Activated CD4-positive, CD25-positive, alpha-beta regulatory T cell treated with anti-CD3 and anti-CD28 coated beads, Interleukin-2, amount 50 U/mL, for 24 hours (primary cell): ENCODE measurements around the gene KLK8.
A peak's percentile ranks its signal among the peaks of the same experiment; 100 is the strongest.
"Not testable (repeated sequence)": the region's sequence is repeated elsewhere in the genome, so short reads cannot be mapped to it uniquely, and the experiment has no call there.

Experiments
- ATAC-seq, 2 donors: fragments of 150-1000 bp; cut with Tn5 transposase; one replicate each; pipeline ENCODE4 v1.10.0; 2021; ENCODE audit warnings: mild to moderate bottlenecking in 1 of 2, moderate library complexity in 1 of 2

KLK8 gene

DNA sequence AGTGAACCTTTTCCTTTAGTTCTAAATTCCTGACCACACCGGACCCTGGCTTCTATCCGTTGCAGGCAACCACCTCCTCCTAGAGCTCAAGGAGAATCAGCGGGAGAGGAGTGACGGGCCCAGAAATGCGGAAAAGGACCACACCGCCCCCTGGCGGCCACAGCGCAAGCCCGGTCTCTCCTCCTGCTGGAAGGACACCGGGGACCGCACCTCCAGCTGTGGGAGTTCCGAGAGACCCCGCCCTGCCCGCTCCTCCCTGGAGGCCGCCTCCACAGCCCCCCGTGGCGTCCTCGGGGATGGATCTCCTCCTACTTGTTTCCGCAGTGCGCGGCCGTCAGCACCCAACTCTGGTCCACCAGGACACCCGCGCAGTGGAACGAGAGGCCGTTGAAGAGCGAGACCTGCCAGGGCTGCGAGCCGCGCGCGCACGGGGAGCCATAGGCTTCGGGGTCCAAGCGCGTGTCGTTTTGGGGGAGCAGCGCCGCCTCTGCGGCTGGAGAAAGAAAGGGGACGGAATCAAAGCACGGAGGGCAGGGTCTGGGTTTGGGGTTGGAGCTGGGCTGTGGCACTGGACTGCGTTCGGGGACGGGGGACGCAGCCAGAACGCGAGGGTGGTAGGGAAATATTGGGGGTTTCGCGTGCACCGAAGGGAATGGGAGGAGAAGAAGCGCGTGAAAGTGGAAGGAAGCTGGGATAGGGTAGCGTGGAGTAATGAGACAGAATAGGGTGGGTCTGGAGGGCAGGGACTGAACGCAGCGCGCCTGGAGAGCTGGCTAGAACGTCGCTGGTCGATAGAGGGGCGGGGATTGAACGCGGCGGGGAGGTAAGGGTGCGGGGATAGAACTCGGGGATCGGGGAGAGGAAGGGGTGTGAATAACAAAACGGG lies 15.6 kb upstream of the KLK8 start:
- ATAC-seq = peak; percentile 46 to 49

DNA sequence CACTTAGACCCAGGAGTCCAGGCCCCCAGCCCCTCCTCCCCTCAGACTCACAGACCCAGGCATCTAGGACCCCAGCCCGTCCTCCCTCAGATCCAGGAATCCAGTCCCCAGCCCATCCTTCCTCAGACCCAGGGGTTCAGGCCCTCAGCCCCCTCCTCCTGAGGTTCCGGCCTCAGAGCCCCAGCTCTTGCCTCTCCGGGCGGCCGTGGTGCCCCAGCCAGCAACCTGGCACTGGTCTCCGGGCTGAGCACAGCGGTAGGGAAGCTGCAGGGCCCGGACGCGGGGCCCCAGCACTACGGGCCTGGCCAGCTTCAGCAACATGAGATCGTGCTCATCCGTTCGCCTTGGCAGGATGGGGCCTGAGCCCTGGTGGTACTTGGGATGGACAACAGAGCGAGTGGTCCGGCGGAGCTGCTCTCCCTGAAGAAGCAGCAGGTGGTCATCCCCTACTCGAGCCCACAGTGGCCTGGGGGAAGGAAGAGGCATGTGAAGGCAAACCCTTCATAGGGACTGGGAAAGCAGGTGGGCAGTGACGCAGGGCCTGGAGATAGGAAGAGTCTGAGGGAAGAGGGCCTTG lies 14.4 kb upstream of the KLK8 start:
- no peak for ATAC-seq

DNA sequence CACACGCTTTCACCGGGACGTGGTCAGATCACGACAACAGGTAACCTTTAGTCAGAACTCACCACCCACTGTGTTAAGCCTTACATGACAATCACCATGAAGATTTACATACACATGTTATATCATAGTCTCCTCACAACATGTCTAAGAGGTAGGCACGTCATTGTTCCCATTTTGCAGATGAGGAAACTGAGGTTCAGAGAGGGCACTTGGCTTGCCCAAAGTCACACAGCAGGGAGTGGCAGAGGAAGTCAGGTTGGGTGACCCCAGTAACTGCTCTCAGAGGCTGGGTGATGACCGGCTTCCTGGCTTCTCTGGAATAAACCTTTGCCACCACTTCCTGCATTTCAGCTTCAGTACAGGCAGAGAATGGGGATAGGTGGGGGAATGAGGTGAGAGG lies 12.8 kb upstream of the KLK8 start:
- ATAC-seq = no peak

DNA sequence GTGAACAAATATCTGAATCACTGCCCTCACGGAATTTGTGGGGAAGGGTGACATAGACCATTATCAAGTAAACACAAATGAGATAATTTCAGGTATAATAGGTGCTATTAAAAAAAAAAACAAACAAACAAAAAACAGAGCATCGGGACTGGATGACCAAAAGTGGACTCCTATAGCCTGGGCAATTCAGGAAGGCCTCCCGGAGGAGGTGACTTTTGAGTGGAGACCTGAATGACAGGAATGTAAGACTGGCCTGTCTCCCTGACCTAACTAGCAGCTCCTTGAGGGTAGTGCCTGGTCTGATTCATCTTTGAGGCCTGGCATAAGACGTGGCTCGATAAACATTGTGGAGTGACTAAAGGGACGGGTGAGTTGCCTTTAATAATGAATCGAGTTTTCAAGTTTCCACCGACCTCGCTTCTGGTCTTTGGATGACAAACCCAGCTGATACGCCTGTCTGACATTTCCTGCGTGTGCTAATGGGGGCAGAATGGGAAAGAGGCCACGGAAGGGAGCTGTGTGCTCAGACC lies 11.3 kb upstream of the KLK8 start:
- no peak for ATAC-seq

DNA sequence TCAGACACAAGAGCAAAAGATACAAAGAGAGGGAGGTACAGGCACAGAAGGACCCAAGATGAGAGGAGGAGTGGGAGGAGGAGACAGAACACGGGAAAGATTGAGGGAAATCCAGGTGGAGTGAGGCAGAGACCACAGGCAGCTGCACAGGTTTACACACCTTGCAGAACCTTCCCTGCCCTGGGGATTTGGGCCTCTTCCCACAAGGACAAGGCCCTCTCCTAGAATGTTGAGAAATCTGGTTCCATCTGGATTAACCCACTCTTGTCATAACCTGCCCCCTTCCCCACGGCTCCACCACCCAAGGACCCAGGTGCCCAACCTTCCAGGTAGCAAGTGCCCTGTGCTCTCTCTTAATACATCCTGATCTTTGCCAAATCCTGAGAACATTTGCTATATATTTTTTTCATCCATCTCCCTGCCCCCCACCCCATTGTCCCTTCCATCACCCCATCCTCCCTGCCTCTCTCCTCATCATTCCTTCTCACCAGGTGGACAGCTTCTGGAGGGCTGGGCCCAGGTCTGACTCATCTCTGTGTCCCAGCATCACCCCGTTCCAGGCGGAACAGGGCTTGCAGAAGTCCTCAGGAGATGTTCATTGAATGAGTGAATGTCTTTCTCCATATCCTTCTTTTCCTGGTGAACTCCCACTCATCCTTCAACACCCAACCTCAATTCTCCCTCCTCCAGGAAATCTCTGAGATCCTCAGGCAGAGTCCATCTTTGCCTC lies 8.8 kb upstream of the KLK8 start:
- ATAC-seq = no peak

DNA sequence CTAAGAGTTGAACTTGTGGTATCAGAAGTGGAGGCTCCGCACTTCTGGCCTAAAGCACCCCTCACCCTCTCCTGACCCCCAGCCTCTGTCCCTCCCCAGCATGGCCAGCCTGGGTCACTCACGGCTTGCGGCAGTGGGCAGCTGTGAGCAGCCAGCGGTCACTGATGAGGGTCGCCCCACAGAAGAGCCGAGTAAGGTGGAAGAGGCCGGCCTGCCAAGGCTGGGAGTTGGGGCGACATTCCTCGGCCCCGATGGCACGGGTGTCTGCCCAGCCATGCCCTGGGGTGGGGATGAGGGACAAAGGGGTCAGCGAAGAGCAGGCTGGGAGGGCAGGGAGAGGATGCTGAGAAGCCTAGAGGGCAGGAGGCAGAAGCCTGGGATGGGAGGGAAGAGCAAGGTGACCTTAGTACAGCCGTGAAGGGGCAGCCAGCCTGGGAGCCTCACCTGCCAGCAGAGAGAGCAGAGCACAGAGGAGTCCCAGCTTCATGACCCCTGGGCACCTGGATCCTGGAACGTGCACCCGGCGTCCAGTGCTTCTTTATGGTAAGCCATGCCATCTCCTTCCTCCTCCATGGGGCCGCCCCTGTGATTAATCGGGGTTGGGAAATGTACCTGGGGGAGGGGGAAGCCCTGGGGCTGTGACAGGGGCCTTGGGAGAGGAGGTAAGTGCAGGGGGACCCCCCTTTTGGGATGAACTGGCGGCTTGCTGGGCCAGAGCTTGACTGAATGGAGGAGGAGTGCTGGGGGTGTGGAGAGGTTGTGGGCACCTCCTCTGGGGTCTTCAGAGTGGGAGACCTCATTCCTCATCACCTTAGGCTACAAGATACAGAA lies 7.9 kb upstream of the KLK8 start:
- ATAC-seq = no peak

DNA sequence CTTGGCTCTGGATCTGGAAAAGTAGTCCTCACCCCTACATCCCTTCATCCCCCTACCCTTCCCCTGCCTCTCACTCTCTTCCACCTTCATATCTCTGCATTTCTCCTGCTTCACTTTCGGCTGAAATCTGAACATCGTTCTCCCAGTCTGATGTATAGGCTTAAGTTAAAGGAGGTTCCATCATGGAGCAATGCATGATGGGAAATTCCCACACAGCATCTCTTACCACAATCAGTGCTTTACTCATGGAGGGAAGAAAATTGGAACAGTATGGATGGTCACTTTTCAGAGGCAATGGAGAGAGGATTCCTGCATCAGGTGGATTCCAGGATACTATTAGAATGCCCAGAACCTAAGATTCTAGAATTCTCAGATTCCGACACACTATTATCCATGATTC lies 6.1 kb upstream of the KLK8 start:
- ATAC-seq = no peak

DNA sequence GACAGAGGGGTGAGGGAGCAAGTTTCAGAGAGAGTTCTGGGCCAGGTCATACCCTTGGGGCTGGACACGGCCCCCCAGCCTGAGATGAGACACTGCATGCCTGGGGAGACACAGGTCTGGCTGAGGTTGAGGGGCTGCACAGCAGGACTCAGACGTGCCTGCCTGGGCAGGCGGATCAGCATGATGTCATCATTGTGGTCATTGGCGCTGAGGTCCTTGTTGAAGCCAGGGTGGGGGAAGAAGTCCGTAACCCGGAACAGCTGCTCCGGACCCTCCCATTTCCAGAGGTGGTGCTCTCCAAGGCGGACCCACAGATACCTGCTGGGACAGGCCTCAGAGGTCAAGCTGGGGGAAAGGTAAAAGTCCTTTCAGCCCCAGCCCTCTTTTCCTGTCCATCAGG lies 5.0 kb upstream of the KLK8 start:
- ATAC-seq = no peak

DNA sequence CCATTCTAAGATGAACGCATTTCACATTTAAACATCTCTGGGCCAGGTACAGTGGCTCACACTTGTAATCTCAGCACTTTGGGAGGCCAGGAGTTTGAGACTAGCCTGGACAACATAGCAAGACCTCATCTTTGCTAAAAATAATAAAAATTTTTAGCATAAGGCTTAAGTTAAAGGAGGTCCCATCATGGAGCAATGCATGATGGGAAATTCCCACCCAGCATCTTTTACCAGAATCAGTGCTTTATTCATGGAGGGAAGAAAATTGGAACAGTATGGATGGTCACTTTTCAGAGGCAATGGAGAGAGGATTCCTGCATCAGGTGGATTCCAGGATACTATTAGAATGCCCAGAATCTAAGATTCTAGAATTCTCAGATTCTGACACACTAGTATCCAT lies 3.8 kb upstream of the KLK8 start:
- no peak for ATAC-seq

DNA sequence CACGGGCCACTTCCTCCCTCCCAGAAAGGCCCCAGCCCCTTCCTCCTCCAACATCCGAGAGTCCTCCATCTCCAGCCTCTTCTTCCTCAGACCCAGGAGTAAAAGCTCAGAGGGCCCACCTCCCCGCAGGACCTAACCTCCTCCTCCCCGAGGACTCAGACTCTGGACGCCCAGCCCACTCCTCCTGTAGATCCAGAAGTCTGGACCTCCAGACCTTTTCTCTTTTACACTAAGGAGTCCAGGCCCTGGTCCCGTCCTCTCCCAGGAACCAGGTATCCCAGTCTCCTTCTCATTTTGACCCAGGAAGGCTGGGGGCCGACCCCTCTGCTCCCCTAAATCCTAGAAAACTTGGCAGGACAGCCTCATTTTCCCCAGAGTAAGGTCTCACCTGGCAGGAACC lies 1.9 kb upstream of the KLK8 start:
- no peak for ATAC-seq

DNA sequence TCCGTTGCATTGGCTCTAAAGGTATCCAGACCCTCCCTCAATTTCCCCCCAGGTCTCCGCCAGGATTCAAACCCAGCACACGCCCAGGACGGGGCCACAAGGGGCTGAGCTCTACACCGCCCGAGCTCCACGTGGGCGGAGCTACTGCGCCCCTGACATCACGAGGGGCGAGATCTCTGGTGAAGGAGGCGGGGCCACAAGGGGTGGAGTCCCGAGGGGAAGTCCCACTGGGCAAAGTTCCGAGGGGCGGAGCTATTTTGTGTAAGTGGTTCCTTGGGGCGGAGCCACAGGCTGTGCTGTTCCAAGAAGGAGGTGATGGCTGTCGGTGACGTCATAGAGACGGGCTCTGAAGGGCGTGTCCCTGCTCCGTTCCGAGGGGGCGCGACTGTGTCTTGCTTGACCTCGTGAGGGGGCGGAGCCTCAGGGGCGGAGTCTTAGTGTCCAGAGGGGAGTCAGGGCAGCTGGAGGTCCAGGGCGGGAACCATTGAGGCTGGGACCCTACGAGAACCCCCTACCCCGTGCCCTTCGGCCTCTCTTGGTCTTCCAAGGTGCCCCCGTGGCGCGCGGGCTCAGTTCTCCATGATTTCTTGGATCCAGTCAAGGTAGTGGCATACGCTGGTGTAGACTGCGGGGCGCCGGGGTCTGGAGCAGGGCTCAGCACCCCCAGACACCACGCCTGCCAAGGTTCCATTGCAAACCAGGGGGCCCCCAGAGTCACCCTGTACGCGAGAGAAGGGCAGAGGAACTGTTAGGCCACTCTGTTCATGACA lies 1.3 kb upstream of the KLK8 start:
- no peak for ATAC-seq

DNA sequence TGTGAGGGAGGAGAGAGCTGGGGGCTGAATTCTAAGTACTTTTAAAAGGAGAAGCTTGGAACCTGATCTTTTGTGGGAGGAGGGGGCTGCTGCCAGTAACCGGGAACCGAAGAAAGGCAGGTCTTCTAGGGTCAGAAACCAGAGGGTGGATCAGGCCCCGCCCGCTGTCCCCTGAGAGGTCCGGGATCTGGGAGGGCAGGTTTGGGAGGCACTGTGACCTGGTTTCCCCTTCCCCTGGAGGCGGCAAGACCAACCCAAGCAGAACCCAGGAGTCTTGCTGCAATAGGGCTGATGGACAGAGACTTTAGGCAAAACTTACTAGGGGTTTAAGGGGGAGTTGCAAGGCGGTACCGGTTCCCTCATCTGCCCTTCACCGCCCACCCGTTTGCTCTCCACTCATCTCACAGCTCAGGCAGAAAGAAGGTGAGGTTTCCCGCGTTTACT lies 707 bp upstream of the KLK8 start:
- no peak for ATAC-seq

DNA sequence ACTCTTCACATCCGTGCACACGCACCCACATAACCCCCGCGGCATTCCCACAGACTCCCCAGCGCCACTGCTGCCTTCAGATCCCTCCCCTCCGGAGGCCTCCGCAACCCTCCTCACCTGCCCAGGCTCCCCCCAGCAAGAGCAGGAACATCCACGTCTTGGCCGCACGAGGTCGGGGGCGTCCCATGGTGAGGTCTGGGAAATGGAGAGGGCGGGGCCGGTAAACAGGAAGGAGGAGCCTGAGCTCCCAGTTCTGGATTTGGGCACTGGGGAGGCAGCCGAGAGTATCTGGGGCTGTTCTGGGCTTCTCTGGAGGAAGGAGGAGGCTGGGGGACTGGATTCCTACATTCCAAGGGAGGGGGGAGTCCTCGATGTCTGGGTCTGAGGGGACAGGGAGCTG lies 423 bp downstream of the KLK8 start:
- no peak for ATAC-seq

DNA sequence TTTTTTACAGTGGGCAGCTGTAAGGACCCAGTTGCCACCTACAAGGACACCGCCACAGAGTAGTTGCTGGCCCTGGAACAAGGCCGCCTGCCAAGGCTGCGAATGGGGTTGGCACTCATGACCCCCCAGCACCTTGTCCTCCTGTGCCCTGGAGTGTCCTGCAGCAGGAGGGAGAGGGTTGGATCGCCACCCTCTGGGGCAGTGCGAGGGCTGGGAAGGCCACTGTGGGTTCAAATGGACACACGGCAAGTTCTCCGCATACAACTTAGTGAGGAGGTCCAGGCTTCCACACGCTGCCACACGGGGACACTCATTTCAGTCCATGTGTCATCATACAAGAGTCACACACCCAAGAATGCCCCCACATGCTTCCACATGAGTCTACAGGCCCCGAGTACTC lies 978 bp downstream of the KLK8 start:
- ATAC-seq = no peak

DNA sequence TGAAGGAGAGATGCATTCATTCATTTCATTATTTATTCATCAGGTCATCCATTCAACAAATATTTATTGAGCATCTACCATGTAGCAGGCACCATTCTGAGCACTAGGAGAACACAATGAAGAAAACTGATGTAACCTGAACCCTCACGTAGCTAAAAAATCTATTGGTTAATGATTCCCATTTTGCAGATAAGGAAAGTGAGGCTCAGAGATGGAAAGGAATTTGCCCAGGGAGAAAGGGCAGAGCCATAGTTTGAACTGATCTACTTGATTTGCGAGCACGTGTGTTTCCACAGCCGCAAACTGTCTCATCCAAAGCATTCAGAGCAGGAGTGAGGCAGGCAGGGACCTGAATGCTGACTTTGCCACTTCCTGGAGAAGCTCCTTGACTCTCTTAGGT lies 2.7 kb downstream of the KLK8 start:
- no peak for ATAC-seq

DNA sequence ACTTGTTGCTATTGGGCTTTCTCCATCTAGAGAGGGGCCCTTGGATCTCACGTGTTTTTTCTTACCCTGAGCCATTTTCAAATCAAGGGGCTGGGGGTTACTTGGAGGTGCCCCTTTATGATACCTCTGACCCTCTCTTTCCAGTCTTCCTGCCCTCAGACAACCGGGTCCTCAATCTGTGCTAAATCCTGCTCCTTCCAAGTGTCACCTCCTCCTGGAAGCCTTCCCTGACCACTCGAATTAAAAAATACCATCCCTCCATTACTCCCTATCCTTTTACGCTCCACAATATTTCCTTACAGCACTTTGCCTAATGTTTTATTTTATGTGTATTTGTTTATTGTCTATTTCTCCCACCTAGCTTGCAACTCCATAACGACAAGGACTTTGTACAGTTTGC lies 3.3 kb downstream of the KLK8 start:
- ATAC-seq = no peak

DNA sequence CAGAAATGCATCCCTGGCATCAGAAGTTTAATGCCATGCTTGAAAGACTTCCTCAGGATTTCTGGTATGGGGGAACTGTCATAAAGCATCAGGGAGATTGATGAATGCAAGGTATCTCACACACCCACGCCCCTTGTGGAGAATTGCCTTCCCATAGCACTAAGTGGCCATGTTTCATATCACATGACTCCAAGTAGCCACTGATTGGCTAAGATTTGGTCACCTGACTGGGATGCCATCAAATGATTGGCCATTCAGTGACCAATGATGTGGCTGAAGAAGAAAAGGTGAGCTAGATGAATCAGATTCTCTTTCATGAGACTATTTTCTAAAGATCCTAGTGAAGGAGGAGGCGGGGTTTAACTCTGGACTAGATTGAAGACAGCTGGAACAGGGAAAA lies 7.3 kb downstream of the KLK8 start:
- no peak for ATAC-seq

DNA sequence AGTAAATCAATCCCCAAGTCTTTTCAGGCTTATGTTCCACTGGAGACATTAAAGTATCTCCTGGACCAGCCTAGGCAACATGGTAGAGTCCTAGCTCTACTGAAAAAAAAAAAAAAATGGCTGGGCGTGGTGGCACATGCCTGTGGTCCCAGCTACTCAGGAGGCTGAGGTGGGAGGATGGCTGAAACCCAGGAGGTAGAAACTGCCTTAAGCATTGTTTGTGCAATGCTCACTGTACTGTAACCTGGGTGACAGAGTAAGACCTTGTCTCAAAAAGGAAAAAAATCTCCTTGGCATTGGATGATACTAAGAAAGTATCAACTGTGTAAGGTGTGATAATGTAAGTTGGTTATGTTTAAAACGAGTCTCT lies 8.8 kb downstream of the KLK8 start:
- no peak for ATAC-seq

DNA sequence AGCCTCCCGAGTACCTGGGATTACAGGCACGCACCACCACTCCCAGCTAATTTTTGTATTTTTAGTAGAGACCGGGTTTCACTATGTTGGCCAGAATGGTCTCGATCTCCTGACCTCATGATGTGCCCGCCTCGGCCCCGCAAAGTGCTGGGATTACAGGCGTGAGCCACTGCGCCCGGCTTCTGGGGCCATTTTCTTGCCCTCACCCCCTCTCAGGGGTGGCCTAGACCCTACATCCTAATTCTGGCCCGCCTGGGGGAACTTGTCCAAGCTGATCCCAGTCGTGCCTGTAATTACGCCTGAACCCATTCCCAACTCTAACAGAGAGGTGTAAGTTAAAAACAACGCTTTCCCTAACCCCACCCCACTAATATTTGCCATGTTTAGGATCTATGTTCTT lies 17.0 kb downstream of the KLK8 start:
- ATAC-seq = not testable (repeated sequence)

DNA sequence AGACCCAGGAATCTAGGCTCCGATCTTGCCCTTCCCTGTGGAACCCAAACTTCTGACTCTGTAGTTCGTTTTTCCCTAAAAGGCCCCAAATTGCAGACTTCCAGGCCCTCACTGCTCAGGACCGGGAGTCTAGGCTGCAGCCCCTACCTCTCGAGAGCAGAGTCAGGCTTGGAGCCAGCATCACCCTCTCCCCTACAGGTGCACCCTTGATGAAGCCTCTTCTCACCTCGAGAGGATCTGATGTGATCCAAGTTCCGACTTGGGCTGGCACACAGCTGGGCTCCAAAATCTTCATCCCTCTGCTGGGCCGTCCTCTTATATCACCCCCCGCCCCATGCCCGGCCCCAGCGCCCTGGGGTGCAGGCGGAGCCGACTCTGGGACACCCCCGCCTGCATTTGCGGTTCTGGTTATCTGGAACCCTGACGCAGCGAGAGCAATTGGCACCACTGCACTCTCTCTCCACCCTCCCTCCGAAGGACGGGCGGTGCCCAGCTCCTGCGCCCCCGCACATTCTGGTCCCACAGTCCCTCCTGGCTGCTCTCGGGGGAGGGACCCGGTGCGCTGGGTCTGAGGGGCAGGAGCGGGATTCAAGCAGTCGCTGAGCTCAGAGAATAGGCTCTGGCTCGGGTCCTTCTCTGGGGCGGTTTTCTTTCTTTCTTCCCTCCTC lies 17.6 kb downstream of the KLK8 start, which contains the start of gene KLK7:
Gene KLK7, minus strand, starts transcription at position 293 of the 668 bp plus-strand sequence. CDS start 1,518 bp downstream, outside the sequence.
- no peak for ATAC-seq

DNA sequence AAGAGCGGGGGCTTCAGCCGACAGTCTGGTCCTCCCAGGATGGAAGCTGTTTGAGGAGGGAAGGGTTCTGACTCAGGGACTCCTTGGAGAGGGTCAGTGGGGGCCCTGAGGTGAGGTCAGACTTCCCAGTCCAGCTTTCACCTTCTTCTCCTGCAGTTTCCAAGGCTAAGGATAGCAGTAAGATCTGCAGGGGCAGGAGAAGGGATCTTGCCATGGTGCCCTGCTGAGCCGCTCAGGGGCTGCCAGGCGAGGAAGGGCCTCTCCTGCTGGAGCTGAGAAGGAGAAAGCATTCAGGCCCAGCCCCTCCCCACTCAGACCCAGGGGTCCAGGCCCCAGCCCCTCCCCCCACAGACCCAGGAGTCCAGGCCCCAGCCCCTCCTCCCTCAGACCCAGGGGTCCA lies 19.2 kb downstream of the KLK8 start:
- ATAC-seq = no peak
